Smooth muscle cell (in vitro differentiated cells): ENCODE results near the gene BNC2. TPM values are rescaled to one million over a fixed set of nuclear protein-coding genes. Genes with fewer than 3 reads are reported as not detected.

Experiments used
- DNase-seq: peaks from one replicate; lab custom pipeline; 2025; ENCODE audit not compliant: unreplicated experiment; lab: John Stamatoyannopoulos, UW
- H2AFZ ChIP-seq: fragments of 200-600 bp; sonication (generic); 2 replicates; pipeline ENCODE4 v1.6.0; 2016; ENCODE audit warnings: antibody characterized with exemption, low read depth, mild to moderate bottlenecking
- H3F3A ChIP-seq: fragments of 200-600 bp; sonication (generic); 2 replicates; pipeline ENCODE4 v1.6.0; 2017; ENCODE audit warnings: antibody characterized with exemption, low read depth
- H3K27ac ChIP-seq: fragments of 200-600 bp; sonication (generic); 2 replicates; pipeline ENCODE4 v1.5.1; 2016; ENCODE audit warnings: low read depth, mild to moderate bottlenecking
- H3K27me3 ChIP-seq: fragments of 200-600 bp; sonication (generic); 2 replicates; pipeline ENCODE4 v1.6.1; 2016; ENCODE audit warnings: low read depth, mild to moderate bottlenecking
- H3K36me3 ChIP-seq: fragments of 200-600 bp; sonication (generic); 2 replicates; pipeline ENCODE4 v1.5.1; 2016; ENCODE audit warnings: low read depth
- H3K4me1 ChIP-seq: fragments of 200-600 bp; sonication (generic); 2 replicates; pipeline ENCODE4 v1.5.1; 2016; ENCODE audit warnings: low read depth
- H3K4me2 ChIP-seq: fragments of 200-600 bp; sonication (generic); 2 replicates; pipeline ENCODE4 v1.6.0; 2016; ENCODE audit warnings: mild to moderate bottlenecking
- H3K4me3 ChIP-seq: fragments of 200-600 bp; sonication (generic); 2 replicates; pipeline ENCODE4 v1.5.1; 2016; ENCODE audit warnings: mild to moderate bottlenecking
- H3K79me2 ChIP-seq: fragments of 200-600 bp; sonication (generic); 2 replicates; pipeline ENCODE4 v1.6.0; 2016; ENCODE audit warnings: low read depth, mild to moderate bottlenecking
- H3K9ac ChIP-seq: fragments of 200-600 bp; sonication (generic); 2 replicates; pipeline ENCODE4 v1.6.0; 2016; ENCODE audit warnings: low read depth
- H3K9me3 ChIP-seq: fragments of 200-600 bp; sonication (generic); replicated peaks from 2 replicates; pipeline ENCODE4 v1.5.1; 2016; ENCODE audit warnings: low read depth
- H4K20me1 ChIP-seq: fragments of 200-600 bp; sonication (generic); 2 replicates; pipeline ENCODE4 v1.6.0; 2016; ENCODE audit warnings: low read depth
- CTCF ChIP-seq: fragments of 200-600 bp; sonication (generic); IDR thresholded peaks from 2 replicates; pipeline ENCODE4 v1.5.1; 2017; ENCODE audit warnings: borderline replicate concordance, mild to moderate bottlenecking, antibody characterized with exemption; ENCODE audit not compliant: insufficient read depth, poor library complexity, severe bottlenecking
- WGBS: methylation state at CpG from one replicate; pipeline ENCODE4 v1.1.7; 2016; ENCODE audit warnings: low lambda C conversion rate; 5-methylcytosine and 5-hydroxymethylcytosine counted together
- polyA plus RNA-seq: library from polyadenylated mRNA; unstranded; fragments of >200 nt; fragmentation: Nextera tagmentation; extraction: Ambion mirVana; gene quantifications from 2 replicates; pipeline ENCODE4 v1.2.1, GENCODE V29; 2016
- total RNA-seq: library from RNA; depleted of rRNA; stranded (reverse); fragments of >200 nt; gene quantifications from 2 replicates; pipeline ENCODE4 v1.2.3, GENCODE V29; 2014

Gene BNC2
- total and polyA plus RNA-seq, 2 experiments from 2014 or later: 11.6 to 13.5 TPM

- no peaks in the 10 kb centered on the region for H4K20me1 ChIP-seq
- no peaks in the 10 kb centered on the region for H3K27me3 ChIP-seq
- no peaks in the 10 kb centered on the region for H3K9me3 ChIP-seq
- DNase-seq: no peak
- no peak for TF ChIP-seq CTCF
- no peaks in the 10 kb centered on the region for H3K4me1 ChIP-seq
- H3K79me2 ChIP-seq: no peaks in the 10 kb centered on the region
- H3F3A ChIP-seq: no peaks in the 10 kb centered on the region
- H3K27ac ChIP-seq: no peak overlapping the region
- no peak overlapping the region for H3K4me3 ChIP-seq
- H3K4me2 ChIP-seq: no peak overlapping the region
- no peak overlapping the region for H3K9ac ChIP-seq
- H2AFZ ChIP-seq: no peak overlapping the region
- H3K36me3 ChIP-seq: no peaks in the 10 kb centered on the region
- 76% methylated on average over 3 of the region's 3 CpGs for WGBS
These were observed 471.8 kb downstream of the BNC2 start for GRCh38 chr9:16398691-16399090.

DNA sequence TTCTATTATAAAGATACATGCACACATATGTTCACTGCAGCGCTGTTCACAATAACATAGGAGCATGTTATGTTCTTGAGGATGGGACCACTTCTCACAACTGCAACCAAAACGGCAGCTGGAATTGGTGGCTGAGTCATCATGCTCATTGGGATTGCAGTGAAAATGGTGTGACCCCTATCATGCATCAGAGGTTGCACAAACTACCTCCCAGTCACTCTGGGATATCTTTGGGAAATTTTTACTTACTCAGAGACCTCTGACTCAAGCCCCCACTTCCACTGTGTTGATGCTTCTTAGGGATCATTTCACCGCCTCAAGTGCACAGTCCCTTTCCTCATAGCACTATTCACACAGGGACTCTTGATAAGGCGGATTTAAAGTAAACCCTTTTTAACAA lies 474.1 kb downstream of the BNC2 start:
- Histone ChIP-seq H3F3A (no peaks in the 10 kb centered on the region), H3K9ac (no peak overlapping the region), H3K9me3 (no peaks in the 10 kb centered on the region), H3K79me2 (no peaks in the 10 kb centered on the region), H2AFZ (no peak overlapping the region), H3K4me3 (no peak overlapping the region), H3K27ac (no peak overlapping the region), H3K27me3 (no peaks in the 10 kb centered on the region), H4K20me1 (no peaks in the 10 kb centered on the region), H3K36me3 (no peaks in the 10 kb centered on the region), H3K4me2 (no peak overlapping the region), H3K4me1 (no peaks in the 10 kb centered on the region)
- no peak for DNase-seq
- 74% methylated on average over 4 of the region's 4 CpGs for WGBS
- no peak for TF ChIP-seq CTCF

DNA sequence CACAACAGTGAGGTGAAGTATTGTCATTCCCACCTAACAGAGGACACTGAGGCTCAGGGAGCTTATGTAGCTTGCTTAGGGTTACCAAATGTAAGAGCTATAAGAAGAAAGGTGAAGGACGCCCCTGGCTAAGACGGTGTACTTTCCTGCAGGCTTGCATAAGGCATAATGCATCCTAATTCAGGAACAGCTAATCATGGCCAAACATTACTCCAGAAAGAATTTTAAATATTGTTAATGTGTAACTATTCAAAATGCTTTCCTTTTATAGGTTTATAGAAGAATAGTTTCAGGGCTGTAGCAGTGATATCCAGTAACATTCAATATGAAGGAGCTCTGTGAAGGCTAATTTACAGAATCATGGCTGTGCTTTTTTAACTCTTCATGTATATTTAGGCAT lies 479.1 kb downstream of the BNC2 start:
- Histone ChIP-seq H3K4me2 (no peak overlapping the region), H2AFZ (no peak overlapping the region), H3K27ac (no peak overlapping the region), H3K27me3 (no peaks in the 10 kb centered on the region), H3K36me3 (no peaks in the 10 kb centered on the region), H3K79me2 (no peaks in the 10 kb centered on the region), H4K20me1 (no peaks in the 10 kb centered on the region), H3K4me3 (no peak overlapping the region), H3F3A (no peaks in the 10 kb centered on the region), H3K9me3 (no peaks in the 10 kb centered on the region), H3K4me1 (no peaks in the 10 kb centered on the region), H3K9ac (no peak overlapping the region)
- DNase-seq: no peak
- no peak for TF ChIP-seq CTCF
- 54% methylated on average over 2 of the region's 2 CpGs for WGBS

GRCh38 chr9:16387382-16387781 lies 483.1 kb downstream of the BNC2 start:
- no peak for DNase-seq
- 89% methylated on average over 2 of the region's 2 CpGs for WGBS
- no peak for TF ChIP-seq CTCF

More at GRCh38 chr9:16387382-16387781, 483.1 kb downstream of the BNC2 start:
- Histone ChIP-seq H3K79me2 (no peaks in the 10 kb centered on the region), H3K27me3 (no peaks in the 10 kb centered on the region), H2AFZ (no peak overlapping the region), H3K9me3 (no peaks in the 10 kb centered on the region), H3K9ac (no peak overlapping the region), H3K4me2 (no peak overlapping the region), H3K4me1 (no peaks in the 10 kb centered on the region), H3K27ac (no peak overlapping the region), H3K36me3 (no peaks in the 10 kb centered on the region), H4K20me1 (no peaks in the 10 kb centered on the region), H3F3A (no peaks in the 10 kb centered on the region), H3K4me3 (no peak overlapping the region)
